Gastrocnemius medialis (tissue), 4 donors: ENCODE data around the gene GINS2. TPM values are rescaled to one million over a fixed set of nuclear protein-coding genes. Genes with fewer than 3 reads are reported as not detected.
A peak's percentile ranks its signal among the peaks of the same experiment; 100 is the strongest.

Experiments
- ATAC-seq, 2 donors: fragments of 150-250 bp; one replicate each; pipeline ENCODE4 v1.9.1; 2016
- DNase-seq, 2 donors: peaks; one replicate each; pipeline ENCODE4 v3.0.0-alpha.2; 2019
- H3K27ac ChIP-seq, 4 donors: fragments of 200-600 bp; sonication (generic); 1 replicate in 1 of 4; 2 replicates in 3 of 4; pipeline ENCODE4 v1.5.1; 2016 to 2018; ENCODE audit warnings: mild to moderate bottlenecking in 2 of 4, moderate library complexity in 1 of 4
- H3K27me3 ChIP-seq, 3 donors: fragments of 200-600 bp; sonication (generic) in 2 of 3; 1 replicate in 1 of 3; 2 replicates in 2 of 3; pipeline versions ENCODE4 v1.5.1 to v1.6.0; 2016 to 2019; ENCODE audit warnings: mild to moderate bottlenecking in 1 of 3, moderate library complexity in 1 of 3
- H3K36me3 ChIP-seq, 2 donors: fragments of 200-600 bp; sonication (generic) in 1 of 2; one replicate each; pipeline ENCODE4 v1.5.1; 2017 to 2018
- H3K4me1 ChIP-seq, 2 donors: fragments of 200-600 bp; sonication (generic) in 1 of 2; one replicate each; pipeline ENCODE4 v1.5.1; 2016 to 2017; ENCODE audit warnings: mild to moderate bottlenecking in 2 of 2
- H3K4me3 ChIP-seq, 4 donors: fragments of 200-600 bp; sonication (generic) in 3 of 4; 1 replicate in 1 of 4; 2 replicates in 3 of 4; pipeline ENCODE4 v1.5.1; 2016 to 2019; ENCODE audit warnings: mild to moderate bottlenecking in 2 of 4
- H3K9me3 ChIP-seq, 3 donors: fragments of 200-600 bp; sonication (generic) in 2 of 3; 1 replicate in 1 of 3; 2 replicates in 2 of 3; pipeline ENCODE4 v1.5.1; 2016 to 2019
- POLR2A ChIP-seq, 2 donors: fragments of 450-650 bp; IDR thresholded peaks; one replicate each; pipeline ENCODE4 v1.6.1; 2017; ENCODE audit warnings: antibody characterized with exemption in 2 of 2, mild to moderate bottlenecking in 2 of 2, moderate library complexity in 2 of 2
- in situ Hi-C, 4 donors: fragments of 200-750 bp; cut with MboI; loops; one replicate each; pipeline versions ENCODE4 v1.15.0 to v1.8.0; 2017; ENCODE audit warnings: low sequenced_read_pairs in 4 of 4
- intact Hi-C: fragments of 100-400 bp; cut with DNase I; formaldehyde crosslinking; loops from one replicate; pipeline ENCODE4 v1.15.1; 2023; ENCODE audit warnings: low total_unique reads
- total RNA-seq, 4 donors: library from RNA; depleted of rRNA; stranded (reverse); fragments of >200 nt; gene quantifications; one replicate each; pipeline versions ENCODE4 v1.1.0 to v1.2.3, GENCODE V29; 2016
- TF ChIP-seq, protein P1 (sequence below), 5 experiments: fragments of 450-650 bp in 3 of 5; fragments of 200-600 bp in 2 of 5; sonication (generic) in 2 of 5; IDR thresholded peaks in 4 of 5; conservative IDR thresholded peaks in 1 of 5; 1 replicate in 4 of 5; 2 replicates in 1 of 5; pipeline ENCODE4 v1.5.1; 2016 to 2019; ENCODE audit warnings: antibody characterized with exemption in 5 of 5, mild to moderate bottlenecking in 3 of 5, moderate library complexity in 3 of 5

The GINS2 gene
- total RNA-seq, 4 donors from 2014 or later: 0.33 to 1.6 (median 1.6) TPM; not detected in 1

DNA sequence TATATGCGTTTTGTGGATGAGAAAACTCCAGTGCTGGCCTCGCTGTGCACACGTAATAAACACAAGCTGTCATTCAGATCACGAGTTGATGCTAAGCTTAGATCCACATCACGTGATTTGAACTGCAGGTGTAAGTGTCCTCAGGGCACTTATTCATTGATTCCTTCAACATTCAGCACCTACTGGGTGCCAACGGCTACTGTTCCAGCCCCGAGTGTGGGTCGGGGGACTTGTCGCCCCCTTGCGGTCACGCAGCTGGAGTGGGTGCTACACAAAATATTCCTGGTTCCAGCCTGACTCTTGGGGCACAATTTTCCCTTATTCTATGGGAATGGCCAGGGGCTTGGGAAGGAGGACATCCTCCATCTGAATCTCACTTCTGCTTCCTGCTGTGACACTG lies 29.9 kb upstream of the GINS2 start:
- Histone ChIP-seq H3K4me3 (no peak overlapping the region), H3K27ac (peak overlapping the region in 1 of 4 donors; percentile 15), H3K4me1 (peaks cover 30 to 32% of the 10 kb centered on the region in 2 donors), H3K27me3 (no peaks in the 10 kb centered on the region), H3K9me3 (no peaks in the 10 kb centered on the region), H3K36me3 (no peaks in the 10 kb centered on the region)
- intact Hi-C loops (loop anchor here (2.0 to 10.0 kb wide), 4 partner anchors 60 to 441 kb away; partner anchors contain the start of gene GSE1), in situ Hi-C loops (loop anchor here in 1 of 4 donors (10.0 to 25.0 kb wide), 3 partner anchors 54 to 456 kb away; no protein-coding TSS in a partner anchor)
- no peak for DNase-seq
- peak; percentile 21 to 60 for ATAC-seq
- TF ChIP-seq, protein P1, sequence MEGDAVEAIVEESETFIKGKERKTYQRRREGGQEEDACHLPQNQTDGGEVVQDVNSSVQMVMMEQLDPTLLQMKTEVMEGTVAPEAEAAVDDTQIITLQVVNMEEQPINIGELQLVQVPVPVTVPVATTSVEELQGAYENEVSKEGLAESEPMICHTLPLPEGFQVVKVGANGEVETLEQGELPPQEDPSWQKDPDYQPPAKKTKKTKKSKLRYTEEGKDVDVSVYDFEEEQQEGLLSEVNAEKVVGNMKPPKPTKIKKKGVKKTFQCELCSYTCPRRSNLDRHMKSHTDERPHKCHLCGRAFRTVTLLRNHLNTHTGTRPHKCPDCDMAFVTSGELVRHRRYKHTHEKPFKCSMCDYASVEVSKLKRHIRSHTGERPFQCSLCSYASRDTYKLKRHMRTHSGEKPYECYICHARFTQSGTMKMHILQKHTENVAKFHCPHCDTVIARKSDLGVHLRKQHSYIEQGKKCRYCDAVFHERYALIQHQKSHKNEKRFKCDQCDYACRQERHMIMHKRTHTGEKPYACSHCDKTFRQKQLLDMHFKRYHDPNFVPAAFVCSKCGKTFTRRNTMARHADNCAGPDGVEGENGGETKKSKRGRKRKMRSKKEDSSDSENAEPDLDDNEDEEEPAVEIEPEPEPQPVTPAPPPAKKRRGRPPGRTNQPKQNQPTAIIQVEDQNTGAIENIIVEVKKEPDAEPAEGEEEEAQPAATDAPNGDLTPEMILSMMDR (IDR thresholded peaks at IDR 0.05 in 4 of 5, conservative IDR thresholded peaks at IDR 0.05 in 1 of 5): peak in 4 of 5 experiments; percentile 28 to 49 (median 36)
- no peak for TF ChIP-seq POLR2A (IDR thresholded peaks at IDR 0.05)

DNA sequence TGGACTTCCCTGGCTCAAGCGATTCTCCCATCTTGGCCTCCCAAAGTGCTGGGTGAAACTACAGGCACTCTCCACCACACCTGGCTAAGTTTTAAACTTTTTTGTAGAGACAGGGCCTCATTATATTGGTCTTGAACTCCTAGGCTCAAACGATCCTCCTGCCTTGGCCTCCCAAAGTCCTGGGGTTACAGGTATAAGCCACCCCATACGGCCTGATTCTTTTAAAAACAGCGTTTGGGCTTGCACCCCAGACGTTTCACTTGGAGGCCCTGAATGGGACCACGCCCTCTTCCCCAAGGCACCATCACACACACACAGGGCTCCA lies 29.4 kb upstream of the GINS2 start:
- H3K4me3 ChIP-seq: no peak overlapping the region

DNA sequence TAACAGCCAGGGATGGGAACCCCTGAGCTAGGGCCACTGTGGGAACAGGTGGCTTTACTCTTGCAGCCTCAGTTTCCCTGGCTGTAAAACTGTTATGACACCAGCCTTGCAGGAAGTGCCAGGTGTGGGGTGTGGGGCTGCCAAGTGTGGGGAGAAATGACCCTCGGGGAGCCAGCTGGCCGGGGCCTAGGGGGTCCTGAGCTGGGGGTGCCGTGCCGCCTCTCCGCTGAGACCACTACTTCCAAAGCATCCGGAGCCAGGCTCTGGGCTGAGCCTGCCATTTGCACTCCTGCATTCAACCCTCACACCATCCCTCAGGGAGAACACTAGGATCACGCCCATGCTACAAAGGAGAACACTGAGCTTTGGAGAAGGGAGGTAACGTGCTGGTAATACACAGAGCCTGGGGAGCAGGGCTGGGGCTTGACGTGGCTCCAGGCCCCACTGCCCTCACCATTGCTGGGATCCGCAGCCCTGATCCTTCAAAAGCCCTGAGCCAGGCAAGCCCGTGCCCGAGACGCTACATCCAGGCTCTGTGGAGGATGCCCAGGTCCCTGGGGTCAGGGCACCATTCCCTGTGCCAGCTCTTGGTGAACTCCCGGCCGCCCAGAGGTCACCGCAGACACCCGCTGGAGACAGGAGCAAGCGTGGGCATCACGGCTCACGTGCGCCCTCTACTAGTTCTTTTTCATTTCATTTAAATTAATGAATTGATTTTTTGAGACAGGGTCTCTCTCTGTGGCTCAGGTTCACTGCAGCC lies 28.8 kb upstream of the GINS2 start:
- no peak overlapping the region for H3K4me3 ChIP-seq
- peak in 1 of 2 donors; percentile 38 for ATAC-seq
- H3K27ac ChIP-seq: peak overlapping the region in 1 of 4 donors; percentile 15
- intact Hi-C loops (loop anchor here (2.0 to 10.0 kb wide), 4 partner anchors 59 to 440 kb away; partner anchors contain the start of gene GSE1), in situ Hi-C loops (loop anchor here in 1 of 4 donors (10.0 to 25.0 kb wide), 3 partner anchors 53 to 455 kb away; no protein-coding TSS in a partner anchor)
- DNase-seq: peak; percentile 34 to 54
- H3K9me3 ChIP-seq: no peaks in the 10 kb centered on the region
- H3K4me1 ChIP-seq: peaks cover 26 to 29% of the 10 kb centered on the region in 2 donors
- TF ChIP-seq, protein P1 (IDR thresholded peaks at IDR 0.05 in 4 of 5, conservative IDR thresholded peaks at IDR 0.05 in 1 of 5): peak; percentile 69 to 84 (median 82)
- no peak for TF ChIP-seq POLR2A (IDR thresholded peaks at IDR 0.05)
- H3K27me3 ChIP-seq: no peaks in the 10 kb centered on the region
- no peaks in the 10 kb centered on the region for H3K36me3 ChIP-seq

More for the DNA sequence above, 29.4 kb upstream of the GINS2 start:
- intact Hi-C loops (loop anchor here (2.0 to 10.0 kb wide), 4 partner anchors 59 to 441 kb away; partner anchors contain the start of gene GSE1), in situ Hi-C loops (loop anchor here in 1 of 4 donors (10.0 to 25.0 kb wide), 3 partner anchors 53 to 456 kb away; no protein-coding TSS in a partner anchor)
- Histone ChIP-seq H3K9me3 (no peaks in the 10 kb centered on the region), H3K27me3 (no peaks in the 10 kb centered on the region), H3K36me3 (no peaks in the 10 kb centered on the region), H3K27ac (peak overlapping the region in 1 of 4 donors; percentile 15), H3K4me1 (peaks cover 30 to 32% of the 10 kb centered on the region in 2 donors)
- DNase-seq (no peak), ATAC-seq (no peak)
- TF ChIP-seq, protein P1 (IDR thresholded peaks at IDR 0.05 in 4 of 5, conservative IDR thresholded peaks at IDR 0.05 in 1 of 5): peak in 1 of 5 experiments; percentile 21
- TF ChIP-seq POLR2A (IDR thresholded peaks at IDR 0.05): no peak

DNA sequence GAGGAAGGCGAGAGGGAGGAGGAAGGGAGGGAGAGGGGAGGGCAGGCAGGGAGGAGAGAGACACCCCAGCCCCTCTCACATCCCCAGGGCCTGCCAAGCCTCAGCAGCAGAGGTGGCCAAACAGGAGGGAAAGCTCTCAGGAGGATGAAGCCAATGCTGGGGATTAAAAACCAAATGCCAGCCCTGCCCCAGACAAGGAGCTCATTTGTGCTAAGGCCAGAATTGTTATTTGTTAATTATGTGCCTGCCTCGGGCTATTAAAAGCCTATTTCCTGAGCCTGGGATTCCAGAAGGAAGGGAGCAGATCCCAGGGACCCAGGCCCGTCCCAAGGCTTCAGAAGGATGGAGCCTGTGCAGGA lies 27.9 kb upstream of the GINS2 start:
- H3K4me1 ChIP-seq: peaks cover 17 to 20% of the 10 kb centered on the region in 2 donors
- no peaks in the 10 kb centered on the region for H3K36me3 ChIP-seq
- no peak for DNase-seq
- no peak overlapping the region for H3K4me3 ChIP-seq
- no peak for ATAC-seq
- intact Hi-C loops: loop anchor here (5.0 to 10.0 kb wide), 3 partner anchors 104 to 439 kb away; partner anchors contain the start of gene GSE1
- H3K27ac ChIP-seq: no peak overlapping the region
- in situ Hi-C loops: loop anchor here in 1 of 4 donors (10.0 to 25.0 kb wide), 3 partner anchors 52 to 454 kb away; no protein-coding TSS in a partner anchor
- H3K9me3 ChIP-seq: no peaks in the 10 kb centered on the region
- no peak for TF ChIP-seq POLR2A (IDR thresholded peaks at IDR 0.05)
- TF ChIP-seq, protein P1 (IDR thresholded peaks at IDR 0.05 in 4 of 5, conservative IDR thresholded peaks at IDR 0.05 in 1 of 5): no peak
- no peaks in the 10 kb centered on the region for H3K27me3 ChIP-seq
